ENCODE results near the gene CAB39. TPM values are rescaled to one million over a fixed set of nuclear protein-coding genes. Genes with fewer than 3 reads are reported as not detected.

CAB39 gene
- total and polyA plus RNA-seq, 2 donors (not counting 1 experiment from before 2014, with no cell fraction given) = 51.1 to 72.3 TPM

DNA sequence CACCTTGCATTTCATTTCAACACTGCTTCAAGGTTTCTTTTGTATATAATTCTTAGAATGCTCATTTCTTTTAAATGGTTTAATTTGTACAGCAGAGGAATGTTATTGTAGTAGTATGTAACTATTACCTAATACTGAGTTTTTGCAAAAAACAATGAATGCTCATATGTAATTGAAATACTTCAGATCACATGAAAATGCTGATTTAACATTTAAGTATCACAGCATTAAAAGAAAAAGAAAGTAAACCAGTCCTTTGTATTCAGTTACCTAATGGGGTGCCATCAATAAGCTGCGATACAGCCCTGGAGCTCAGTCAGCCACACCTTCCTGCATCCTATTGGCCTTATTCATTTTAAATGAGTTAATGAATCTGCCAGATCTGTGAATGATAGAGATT is 106.8 kb downstream of the CAB39 start:
- DNase-seq (ENCODE audit: low read depth in 2 of 2) = no peak
- H3K36me3 ChIP-seq (ENCODE audit: control insufficient read depth, insufficient read depth, low read length) = peaks cover 10% of the 10 kb centered on the region
- H2AFZ ChIP-seq (ENCODE audit: low read length) = no peak overlapping the region
- no peaks in the 10 kb centered on the region for H3K9me3 ChIP-seq (ENCODE audit: control insufficient read depth, insufficient read depth, low read depth, low read length)
- H3K27me3 ChIP-seq (ENCODE audit: control insufficient read depth, insufficient read depth, low read length) = no peaks in the 10 kb centered on the region
- H4K20me1 ChIP-seq (ENCODE audit: control insufficient read depth, extremely low read depth, insufficient read depth, low read length) = no peaks in the 10 kb centered on the region
- H3K27ac ChIP-seq (ENCODE audit: insufficient read depth, low read length) = no peak overlapping the region
- no peak overlapping the region for H3K9ac ChIP-seq (ENCODE audit: insufficient read depth, low read length)
- H3K4me3 ChIP-seq (replicated peaks in 1 of 4; ENCODE audit: control extremely low read depth in 1 of 4, insufficient read depth in 1 of 4, low read depth in 3 of 4, low read length in 4 of 4) = no peak overlapping the region
- TF ChIP-seq, protein P1, sequence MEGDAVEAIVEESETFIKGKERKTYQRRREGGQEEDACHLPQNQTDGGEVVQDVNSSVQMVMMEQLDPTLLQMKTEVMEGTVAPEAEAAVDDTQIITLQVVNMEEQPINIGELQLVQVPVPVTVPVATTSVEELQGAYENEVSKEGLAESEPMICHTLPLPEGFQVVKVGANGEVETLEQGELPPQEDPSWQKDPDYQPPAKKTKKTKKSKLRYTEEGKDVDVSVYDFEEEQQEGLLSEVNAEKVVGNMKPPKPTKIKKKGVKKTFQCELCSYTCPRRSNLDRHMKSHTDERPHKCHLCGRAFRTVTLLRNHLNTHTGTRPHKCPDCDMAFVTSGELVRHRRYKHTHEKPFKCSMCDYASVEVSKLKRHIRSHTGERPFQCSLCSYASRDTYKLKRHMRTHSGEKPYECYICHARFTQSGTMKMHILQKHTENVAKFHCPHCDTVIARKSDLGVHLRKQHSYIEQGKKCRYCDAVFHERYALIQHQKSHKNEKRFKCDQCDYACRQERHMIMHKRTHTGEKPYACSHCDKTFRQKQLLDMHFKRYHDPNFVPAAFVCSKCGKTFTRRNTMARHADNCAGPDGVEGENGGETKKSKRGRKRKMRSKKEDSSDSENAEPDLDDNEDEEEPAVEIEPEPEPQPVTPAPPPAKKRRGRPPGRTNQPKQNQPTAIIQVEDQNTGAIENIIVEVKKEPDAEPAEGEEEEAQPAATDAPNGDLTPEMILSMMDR (conservative IDR thresholded peaks at IDR 0.05 in 1 of 2, IDR thresholded peaks at IDR 0.05 in 1 of 2; ENCODE audit: low read depth in 1 of 2, low read length in 2 of 2) = no peak
- no peak for TF ChIP-seq EZH2 (IDR thresholded peaks at IDR 0.05; ENCODE audit: low read length, missing control alignments)
- H3K79me2 ChIP-seq (ENCODE audit: control insufficient read depth, insufficient read depth, low read length) = no peaks in the 10 kb centered on the region
- H3K4me1 ChIP-seq (ENCODE audit: control insufficient read depth, extremely low read depth, insufficient read depth, low read length) = no peaks in the 10 kb centered on the region
- H3K4me2 ChIP-seq (ENCODE audit: extremely low read depth, insufficient read depth, low read length) = no peak overlapping the region

DNA sequence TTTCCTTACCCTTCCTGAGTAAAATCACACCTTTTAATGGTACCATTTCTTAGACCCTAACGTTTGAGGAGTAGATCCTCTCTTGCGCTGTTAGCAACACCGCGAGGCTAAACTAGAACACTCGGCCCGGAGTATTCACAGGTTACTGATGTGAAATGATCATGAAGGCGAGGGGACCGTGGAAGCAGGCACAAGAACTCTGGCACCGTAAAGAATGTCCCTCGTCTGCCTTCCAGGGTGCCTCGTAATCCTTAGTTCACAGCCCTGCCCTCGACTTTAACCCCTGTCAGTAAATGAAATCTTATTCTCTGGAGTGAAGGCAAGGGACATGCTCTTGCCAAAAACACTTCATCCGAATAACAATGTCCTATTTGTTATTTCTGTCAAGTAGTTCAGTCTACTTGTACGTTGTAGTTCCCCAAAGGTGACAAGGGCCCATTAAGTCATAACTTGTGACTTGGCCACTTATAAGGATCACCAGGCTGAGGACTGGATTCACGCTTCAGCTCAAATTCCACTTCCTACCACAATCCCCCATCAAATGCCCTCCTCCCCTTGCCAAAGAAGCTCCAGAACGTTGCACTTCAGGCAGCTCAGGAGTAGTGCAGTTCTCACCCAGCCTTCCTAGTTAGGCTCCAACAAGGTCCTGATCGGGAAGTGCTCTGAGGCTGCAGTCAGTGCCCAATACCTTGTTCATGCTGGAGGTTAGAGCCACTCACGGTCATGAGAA is 108.8 kb downstream of the CAB39 start:
- no peak for DNase-seq (ENCODE audit: low read depth in 2 of 2)
- H3K4me1 ChIP-seq (ENCODE audit: control insufficient read depth, extremely low read depth, insufficient read depth, low read length) = no peaks in the 10 kb centered on the region
- H3K27me3 ChIP-seq (ENCODE audit: control insufficient read depth, insufficient read depth, low read length) = peaks cover 2% of the 10 kb centered on the region
- H2AFZ ChIP-seq (ENCODE audit: low read length) = no peak overlapping the region
- H3K9me3 ChIP-seq (ENCODE audit: control insufficient read depth, insufficient read depth, low read depth, low read length) = no peaks in the 10 kb centered on the region
- H3K79me2 ChIP-seq (ENCODE audit: control insufficient read depth, insufficient read depth, low read length) = no peaks in the 10 kb centered on the region
- no peak overlapping the region for H3K4me3 ChIP-seq (replicated peaks in 1 of 4; ENCODE audit: control extremely low read depth in 1 of 4, insufficient read depth in 1 of 4, low read depth in 3 of 4, low read length in 4 of 4)
- peaks cover 8% of the 10 kb centered on the region for H3K36me3 ChIP-seq (ENCODE audit: control insufficient read depth, insufficient read depth, low read length)
- H3K9ac ChIP-seq (ENCODE audit: insufficient read depth, low read length) = no peak overlapping the region
- no peak for TF ChIP-seq EZH2 (IDR thresholded peaks at IDR 0.05; ENCODE audit: low read length, missing control alignments)
- TF ChIP-seq, protein P1 (conservative IDR thresholded peaks at IDR 0.05 in 1 of 2, IDR thresholded peaks at IDR 0.05 in 1 of 2; ENCODE audit: low read depth in 1 of 2, low read length in 2 of 2) = no peak
- no peak overlapping the region for H3K4me2 ChIP-seq (ENCODE audit: extremely low read depth, insufficient read depth, low read length)
- no peak overlapping the region for H3K27ac ChIP-seq (ENCODE audit: insufficient read depth, low read length)
- no peaks in the 10 kb centered on the region for H4K20me1 ChIP-seq (ENCODE audit: control insufficient read depth, extremely low read depth, insufficient read depth, low read length)

DNA sequence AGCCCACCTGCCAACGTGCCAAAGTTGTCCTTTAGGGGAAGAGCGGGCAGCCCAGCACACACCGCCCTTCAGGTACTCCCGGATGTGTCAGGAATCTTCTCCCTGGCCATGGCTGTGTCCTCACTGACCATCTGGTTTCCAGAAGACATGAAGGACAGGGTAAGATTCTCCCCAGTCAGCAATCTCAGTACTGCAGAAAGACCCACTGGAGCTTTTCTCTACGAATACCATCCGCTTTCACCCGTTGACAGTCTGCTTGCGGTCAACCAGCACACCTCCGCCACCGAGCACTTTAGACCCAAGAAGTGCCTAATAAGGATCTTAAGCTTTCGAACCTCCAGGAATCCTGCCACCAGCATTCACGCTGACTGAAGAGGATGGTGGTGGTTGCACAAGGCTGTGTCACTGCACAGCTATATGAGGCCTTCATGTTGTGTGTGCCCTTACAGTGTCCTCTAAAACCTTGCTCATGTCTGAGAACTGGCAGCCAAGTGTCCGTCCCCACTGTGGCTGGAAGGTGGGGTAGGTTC is 109.4 kb downstream of the CAB39 start:
- Histone ChIP-seq H3K79me2 (ENCODE audit: control insufficient read depth, insufficient read depth, low read length) (no peaks in the 10 kb centered on the region), H3K4me1 (ENCODE audit: control insufficient read depth, extremely low read depth, insufficient read depth, low read length) (no peaks in the 10 kb centered on the region), H2AFZ (ENCODE audit: low read length) (no peak overlapping the region), H3K4me3 (replicated peaks in 1 of 4; ENCODE audit: control extremely low read depth in 1 of 4, insufficient read depth in 1 of 4, low read depth in 3 of 4, low read length in 4 of 4) (no peak overlapping the region), H4K20me1 (ENCODE audit: control insufficient read depth, extremely low read depth, insufficient read depth, low read length) (no peaks in the 10 kb centered on the region), H3K36me3 (ENCODE audit: control insufficient read depth, insufficient read depth, low read length) (peaks cover 8% of the 10 kb centered on the region), H3K9ac (ENCODE audit: insufficient read depth, low read length) (no peak overlapping the region), H3K9me3 (ENCODE audit: control insufficient read depth, insufficient read depth, low read depth, low read length) (no peaks in the 10 kb centered on the region), H3K4me2 (ENCODE audit: extremely low read depth, insufficient read depth, low read length) (no peak overlapping the region), H3K27ac (ENCODE audit: insufficient read depth, low read length) (no peak overlapping the region), H3K27me3 (ENCODE audit: control insufficient read depth, insufficient read depth, low read length) (peaks cover 2% of the 10 kb centered on the region)
- no peak for DNase-seq (ENCODE audit: low read depth in 2 of 2)
- TF ChIP-seq EZH2 (IDR thresholded peaks at IDR 0.05; ENCODE audit: low read length, missing control alignments) = no peak
- TF ChIP-seq, protein P1 (conservative IDR thresholded peaks at IDR 0.05 in 1 of 2, IDR thresholded peaks at IDR 0.05 in 1 of 2; ENCODE audit: low read depth in 1 of 2, low read length in 2 of 2) = no peak

Measured in fibroblast of lung (primary cell).